ENCODE measurements around the gene RPL4.

RPL4 gene

GRCh38 chr15:66524838-66525237 lies 20.2 kb upstream of the RPL4 start:
- Histone ChIP-seq H3K14ac (ENCODE audit: low read length in 2 of 2) (no peak overlapping the region), H3K27ac (ENCODE audit: low read length, poor library complexity, severe bottlenecking) (no peak overlapping the region), H4K91ac (ENCODE audit: low read length) (no peak overlapping the region), H3K9me3 (ENCODE audit: control insufficient read depth, low read length) (no peaks in the 10 kb centered on the region), H3K36me3 (ENCODE audit: control insufficient read depth in 1 of 2, insufficient read depth in 2 of 2, low read depth in 1 of 2, low read length in 2 of 2) (peaks cover 12 to 59% of the 10 kb centered on the region in 2 experiments), H3K9ac (ENCODE audit: low read length) (no peak overlapping the region), H2BK5ac (ENCODE audit: low read depth, low read length, poor library complexity, severe bottlenecking) (no peak overlapping the region), H2AFZ (ENCODE audit: low read depth, low read length) (no peak overlapping the region), H3K23ac (ENCODE audit: low read length in 2 of 2) (no peak overlapping the region), H3K4me2 (ENCODE audit: low read length, poor library complexity, severe bottlenecking) (no peak overlapping the region), H3K27me3 (ENCODE audit: control insufficient read depth in 1 of 2, insufficient read depth in 1 of 2, low read length in 2 of 2) (no peaks in the 10 kb centered on the region), H3K79me1 (replicated peaks; ENCODE audit: low read length, poor library complexity, severe bottlenecking) (peaks cover 7% of the 10 kb centered on the region), H3K18ac (ENCODE audit: low read depth in 1 of 2, low read length in 2 of 2) (no peak overlapping the region), H2BK15ac (ENCODE audit: low read depth, poor library complexity, severe bottlenecking) (no peak overlapping the region), H3K4ac (ENCODE audit: low read depth in 1 of 2, low read length in 2 of 2) (no peak overlapping the region), H3K4me3 (ENCODE audit: insufficient read depth in 1 of 2, low read depth in 1 of 2, low read length in 2 of 2) (no peak overlapping the region), H3K4me1 (ENCODE audit: control insufficient read depth, insufficient read depth, low read depth, low read length) (no peaks in the 10 kb centered on the region), H2BK12ac (ENCODE audit: low read length in 2 of 2) (no peak overlapping the region), H2AK5ac (ENCODE audit: low read length, severe bottlenecking) (no peak overlapping the region), H4K8ac (ENCODE audit: low read length) (no peak overlapping the region), H2BK120ac (ENCODE audit: low read depth, low read length) (no peak overlapping the region)
- 98% methylated on average over 4 of the region's 4 CpGs for WGBS
- no peak for DNase-seq

GRCh38 chr15:66523926-66524325 lies 19.3 kb upstream of the RPL4 start:
- Histone ChIP-seq H3K27ac (ENCODE audit: low read length, poor library complexity, severe bottlenecking) (no peak overlapping the region), H3K9me3 (ENCODE audit: control insufficient read depth, low read length) (no peaks in the 10 kb centered on the region), H2BK120ac (ENCODE audit: low read depth, low read length) (no peak overlapping the region), H2BK15ac (ENCODE audit: low read depth, poor library complexity, severe bottlenecking) (no peak overlapping the region), H3K23ac (ENCODE audit: low read length in 2 of 2) (no peak overlapping the region), H3K14ac (ENCODE audit: low read length in 2 of 2) (no peak overlapping the region), H3K18ac (ENCODE audit: low read depth in 1 of 2, low read length in 2 of 2) (no peak overlapping the region), H3K4ac (ENCODE audit: low read depth in 1 of 2, low read length in 2 of 2) (no peak overlapping the region), H3K79me1 (replicated peaks; ENCODE audit: low read length, poor library complexity, severe bottlenecking) (peaks cover 7% of the 10 kb centered on the region), H3K9ac (ENCODE audit: low read length) (no peak overlapping the region), H3K4me3 (ENCODE audit: insufficient read depth in 1 of 2, low read depth in 1 of 2, low read length in 2 of 2) (no peak overlapping the region), H2BK12ac (ENCODE audit: low read length in 2 of 2) (no peak overlapping the region), H3K36me3 (ENCODE audit: control insufficient read depth in 1 of 2, insufficient read depth in 2 of 2, low read depth in 1 of 2, low read length in 2 of 2) (peaks cover 12 to 56% of the 10 kb centered on the region in 2 experiments), H4K8ac (ENCODE audit: low read length) (no peak overlapping the region), H3K27me3 (ENCODE audit: control insufficient read depth in 1 of 2, insufficient read depth in 1 of 2, low read length in 2 of 2) (no peaks in the 10 kb centered on the region), H2AFZ (ENCODE audit: low read depth, low read length) (no peak overlapping the region), H2BK5ac (ENCODE audit: low read depth, low read length, poor library complexity, severe bottlenecking) (no peak overlapping the region), H3K4me2 (ENCODE audit: low read length, poor library complexity, severe bottlenecking) (no peak overlapping the region), H3K4me1 (ENCODE audit: control insufficient read depth, insufficient read depth, low read depth, low read length) (no peaks in the 10 kb centered on the region), H2AK5ac (ENCODE audit: low read length, severe bottlenecking) (no peak overlapping the region), H4K91ac (ENCODE audit: low read length) (no peak overlapping the region)
- 100% methylated on average over 1 of the region's 3 CpGs for WGBS
- DNase-seq, result no peak

- H2BK120ac ChIP-seq (ENCODE audit: low read depth, low read length), result no peak overlapping the region
- no peak overlapping the region for H2BK12ac ChIP-seq (ENCODE audit: low read length in 2 of 2)
- H3K9ac ChIP-seq (ENCODE audit: low read length), result no peak overlapping the region
- no peak overlapping the region for H2BK5ac ChIP-seq (ENCODE audit: low read depth, low read length, poor library complexity, severe bottlenecking)
- no peak overlapping the region for H4K8ac ChIP-seq (ENCODE audit: low read length)
- 89% methylated on average over 2 of the region's 2 CpGs for WGBS
- H3K4me2 ChIP-seq (ENCODE audit: low read length, poor library complexity, severe bottlenecking), result no peak overlapping the region
- no peak overlapping the region for H2BK15ac ChIP-seq (ENCODE audit: low read depth, poor library complexity, severe bottlenecking)
- no peak overlapping the region for H3K27ac ChIP-seq (ENCODE audit: low read length, poor library complexity, severe bottlenecking)
- H3K14ac ChIP-seq (ENCODE audit: low read length in 2 of 2), result no peak overlapping the region
- no peak for DNase-seq
- no peak overlapping the region for H3K18ac ChIP-seq (ENCODE audit: low read depth in 1 of 2, low read length in 2 of 2)
- H3K79me1 ChIP-seq (replicated peaks; ENCODE audit: low read length, poor library complexity, severe bottlenecking), result peaks cover 18% of the 10 kb centered on the region
- peaks cover 3% of the 10 kb centered on the region for H3K4me1 ChIP-seq (ENCODE audit: control insufficient read depth, insufficient read depth, low read depth, low read length)
- H2AFZ ChIP-seq (ENCODE audit: low read depth, low read length), result no peak overlapping the region
- H3K27me3 ChIP-seq (ENCODE audit: control insufficient read depth in 1 of 2, insufficient read depth in 1 of 2, low read length in 2 of 2), result no peaks in the 10 kb centered on the region
- H3K23ac ChIP-seq (ENCODE audit: low read length in 2 of 2), result no peak overlapping the region
- no peaks in the 10 kb centered on the region for H3K9me3 ChIP-seq (ENCODE audit: control insufficient read depth, low read length)
- H3K36me3 ChIP-seq (ENCODE audit: control insufficient read depth in 1 of 2, insufficient read depth in 2 of 2, low read depth in 1 of 2, low read length in 2 of 2), result peaks cover 18 to 42% of the 10 kb centered on the region in 2 experiments
- no peak overlapping the region for H3K4ac ChIP-seq (ENCODE audit: low read depth in 1 of 2, low read length in 2 of 2)
- no peak overlapping the region for H2AK5ac ChIP-seq (ENCODE audit: low read length, severe bottlenecking)
- H3K4me3 ChIP-seq (ENCODE audit: insufficient read depth in 1 of 2, low read depth in 1 of 2, low read length in 2 of 2), result no peak overlapping the region
- no peak overlapping the region for H4K91ac ChIP-seq (ENCODE audit: low read length)
These were observed 11.3 kb upstream of the RPL4 start for GRCh38 chr15:66515901-66516322.

DNA sequence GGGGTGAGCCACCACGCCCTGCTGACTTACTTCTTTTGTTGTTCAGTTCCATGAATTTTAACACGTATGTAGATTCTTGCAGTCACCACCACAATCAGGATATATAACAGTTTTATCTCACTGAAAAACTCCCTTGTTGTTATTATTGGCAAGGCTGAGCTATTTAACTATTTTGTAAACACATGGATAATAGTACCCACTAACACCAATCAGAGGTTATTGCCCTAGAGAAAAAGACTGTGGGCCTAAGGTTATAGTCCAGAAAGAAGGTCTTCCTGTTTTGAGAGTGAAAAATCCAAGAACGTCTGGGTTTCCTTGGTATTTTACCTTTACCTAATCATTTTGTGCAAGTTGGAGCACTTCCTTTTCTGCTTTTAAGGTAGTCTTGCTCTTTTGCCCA lies 9.9 kb upstream of the RPL4 start:
- Histone ChIP-seq H3K27me3 (ENCODE audit: control insufficient read depth in 1 of 2, insufficient read depth in 1 of 2, low read length in 2 of 2) (no peaks in the 10 kb centered on the region), H3K27ac (ENCODE audit: low read length, poor library complexity, severe bottlenecking) (no peak overlapping the region), H3K23ac (ENCODE audit: low read length in 2 of 2) (no peak overlapping the region), H3K4me1 (ENCODE audit: control insufficient read depth, insufficient read depth, low read depth, low read length) (peaks cover 3% of the 10 kb centered on the region), H2BK15ac (ENCODE audit: low read depth, poor library complexity, severe bottlenecking) (no peak overlapping the region), H4K91ac (ENCODE audit: low read length) (no peak overlapping the region), H2BK12ac (ENCODE audit: low read length in 2 of 2) (no peak overlapping the region), H2BK120ac (ENCODE audit: low read depth, low read length) (no peak overlapping the region), H3K14ac (ENCODE audit: low read length in 2 of 2) (no peak overlapping the region), H3K9ac (ENCODE audit: low read length) (no peak overlapping the region), H3K4me3 (ENCODE audit: insufficient read depth in 1 of 2, low read depth in 1 of 2, low read length in 2 of 2) (no peak overlapping the region), H2AFZ (ENCODE audit: low read depth, low read length) (no peak overlapping the region), H4K8ac (ENCODE audit: low read length) (no peak overlapping the region), H2BK5ac (ENCODE audit: low read depth, low read length, poor library complexity, severe bottlenecking) (no peak overlapping the region), H3K18ac (ENCODE audit: low read depth in 1 of 2, low read length in 2 of 2) (no peak overlapping the region), H3K79me1 (replicated peaks; ENCODE audit: low read length, poor library complexity, severe bottlenecking) (peaks cover 21% of the 10 kb centered on the region), H3K9me3 (ENCODE audit: control insufficient read depth, low read length) (no peaks in the 10 kb centered on the region), H3K4ac (ENCODE audit: low read depth in 1 of 2, low read length in 2 of 2) (no peak overlapping the region), H3K4me2 (ENCODE audit: low read length, poor library complexity, severe bottlenecking) (no peak overlapping the region), H2AK5ac (ENCODE audit: low read length, severe bottlenecking) (no peak overlapping the region), H3K36me3 (ENCODE audit: control insufficient read depth in 1 of 2, insufficient read depth in 2 of 2, low read depth in 1 of 2, low read length in 2 of 2) (peaks cover 15 to 44% of the 10 kb centered on the region in 2 experiments)
- 97% methylated on average over 2 of the region's 3 CpGs for WGBS
- DNase-seq, result no peak
